ENCODE measurements around the gene GABARAPL1. TPM values are rescaled to one million over a fixed set of nuclear protein-coding genes. Genes with fewer than 3 reads are reported as not detected.
"Not testable (repeated sequence)": the region's sequence is repeated elsewhere in the genome, so short reads cannot be mapped to it uniquely, and the experiment has no call there.

The GABARAPL1 gene
- total RNA-seq, 1 donor from 2014 or later: 74.7 TPM

DNA sequence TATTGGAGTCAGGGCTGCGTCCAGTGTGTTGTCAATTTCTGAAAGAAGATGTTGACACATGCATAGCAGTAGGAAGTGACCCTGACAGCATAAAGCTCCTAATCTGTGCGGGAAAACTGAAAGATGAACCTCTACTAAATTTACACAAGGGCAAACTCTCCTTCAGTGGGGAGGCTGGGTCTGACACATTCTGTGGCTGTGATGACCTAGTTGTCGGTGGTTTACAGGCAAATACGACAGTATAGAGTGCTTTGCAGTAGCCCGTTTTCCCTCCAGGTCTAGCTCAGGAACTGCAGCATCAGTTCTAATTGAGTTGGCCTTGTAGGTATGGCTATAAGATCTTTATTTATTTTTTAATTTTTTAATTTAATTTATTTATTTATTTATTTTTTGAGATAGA is 14.8 kb upstream of the GABARAPL1 start:
- no peaks in the 10 kb centered on the region for H3K36me3 Mint-ChIP-seq (ENCODE audit: unreplicated experiment)
- H3K9me3 Mint-ChIP-seq (ENCODE audit: unreplicated experiment): no peaks in the 10 kb centered on the region

DNA sequence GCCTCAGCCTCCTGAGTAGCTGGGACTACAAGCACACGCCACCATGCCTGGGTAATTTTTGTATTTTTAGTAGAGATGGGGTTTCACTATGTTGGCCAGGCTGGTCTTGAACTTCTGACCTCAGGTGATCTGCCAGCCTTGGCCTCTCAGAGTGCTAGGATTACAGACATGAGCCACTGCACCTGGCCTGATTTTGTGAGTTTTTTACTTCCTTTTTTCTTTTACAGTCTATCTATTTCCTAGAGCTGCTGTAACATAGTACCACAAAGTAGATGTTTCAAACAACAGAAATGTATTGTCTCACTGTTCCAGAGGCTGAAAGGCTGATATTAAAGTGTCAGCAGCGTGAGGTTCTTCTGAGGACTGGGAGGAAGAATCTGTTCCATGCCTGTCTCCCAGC is 8.2 kb upstream of the GABARAPL1 start:
- not testable (repeated sequence) for H3K4me3 Mint-ChIP-seq (ENCODE audit: unreplicated experiment); H3K36me3 Mint-ChIP-seq (ENCODE audit: unreplicated experiment); H3K9me3 Mint-ChIP-seq (ENCODE audit: unreplicated experiment); H3K27me3 Mint-ChIP-seq (ENCODE audit: unreplicated experiment); DNase-seq (ENCODE audit: extremely low spot score, unreplicated experiment); H3K27ac Mint-ChIP-seq (ENCODE audit: unreplicated experiment); H3K4me1 Mint-ChIP-seq (ENCODE audit: unreplicated experiment)

More for the DNA sequence above, 14.8 kb upstream of the GABARAPL1 start:
- Mint-ChIP-seq H3K4me1 (ENCODE audit: unreplicated experiment) (no peaks in the 10 kb centered on the region), H3K4me3 (ENCODE audit: unreplicated experiment) (no peak overlapping the region), H3K27ac (ENCODE audit: unreplicated experiment) (no peak overlapping the region), H3K27me3 (ENCODE audit: unreplicated experiment) (peaks cover 10% of the 10 kb centered on the region)
- TF ChIP-seq, protein P1, sequence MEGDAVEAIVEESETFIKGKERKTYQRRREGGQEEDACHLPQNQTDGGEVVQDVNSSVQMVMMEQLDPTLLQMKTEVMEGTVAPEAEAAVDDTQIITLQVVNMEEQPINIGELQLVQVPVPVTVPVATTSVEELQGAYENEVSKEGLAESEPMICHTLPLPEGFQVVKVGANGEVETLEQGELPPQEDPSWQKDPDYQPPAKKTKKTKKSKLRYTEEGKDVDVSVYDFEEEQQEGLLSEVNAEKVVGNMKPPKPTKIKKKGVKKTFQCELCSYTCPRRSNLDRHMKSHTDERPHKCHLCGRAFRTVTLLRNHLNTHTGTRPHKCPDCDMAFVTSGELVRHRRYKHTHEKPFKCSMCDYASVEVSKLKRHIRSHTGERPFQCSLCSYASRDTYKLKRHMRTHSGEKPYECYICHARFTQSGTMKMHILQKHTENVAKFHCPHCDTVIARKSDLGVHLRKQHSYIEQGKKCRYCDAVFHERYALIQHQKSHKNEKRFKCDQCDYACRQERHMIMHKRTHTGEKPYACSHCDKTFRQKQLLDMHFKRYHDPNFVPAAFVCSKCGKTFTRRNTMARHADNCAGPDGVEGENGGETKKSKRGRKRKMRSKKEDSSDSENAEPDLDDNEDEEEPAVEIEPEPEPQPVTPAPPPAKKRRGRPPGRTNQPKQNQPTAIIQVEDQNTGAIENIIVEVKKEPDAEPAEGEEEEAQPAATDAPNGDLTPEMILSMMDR (IDR thresholded peaks at IDR 0.05): no peak
- no peak for DNase-seq (ENCODE audit: extremely low spot score, unreplicated experiment)

DNA sequence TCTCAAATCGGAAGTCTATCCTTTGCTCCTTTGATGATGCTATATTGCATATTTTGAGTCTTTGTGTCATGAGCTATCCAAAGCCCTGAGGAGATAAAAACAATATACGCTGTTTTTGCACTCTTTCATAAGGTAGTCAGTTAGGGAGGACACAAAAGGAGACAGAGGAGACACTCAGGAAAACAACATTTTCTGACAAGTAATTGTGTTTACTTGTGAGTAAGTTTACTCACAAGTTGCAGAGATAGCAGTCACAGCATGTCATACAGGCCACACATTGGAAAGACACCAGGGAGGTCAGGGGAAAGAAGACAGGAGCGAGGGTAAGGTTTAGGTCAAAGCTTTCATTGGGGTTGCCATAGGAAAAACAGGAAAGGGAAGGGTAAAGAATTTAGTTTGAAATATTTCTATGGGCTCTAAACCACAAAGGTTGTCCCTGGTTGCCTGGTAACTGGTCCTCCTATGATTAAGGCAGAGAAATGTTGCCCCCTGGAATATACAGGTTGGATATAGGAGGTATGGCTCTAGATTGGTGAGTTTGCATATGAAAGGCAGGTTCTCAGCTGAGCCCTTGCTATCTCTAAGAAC is 7.4 kb upstream of the GABARAPL1 start:
- H3K4me1 Mint-ChIP-seq (ENCODE audit: unreplicated experiment): peaks cover 6% of the 10 kb centered on the region
- no peaks in the 10 kb centered on the region for H3K36me3 Mint-ChIP-seq (ENCODE audit: unreplicated experiment)
- peaks cover 2% of the 10 kb centered on the region for H3K27me3 Mint-ChIP-seq (ENCODE audit: unreplicated experiment)
- no peak for DNase-seq (ENCODE audit: extremely low spot score, unreplicated experiment)
- no peaks in the 10 kb centered on the region for H3K9me3 Mint-ChIP-seq (ENCODE audit: unreplicated experiment)
- TF ChIP-seq, protein P1 (IDR thresholded peaks at IDR 0.05): no peak
- no peak overlapping the region for H3K4me3 Mint-ChIP-seq (ENCODE audit: unreplicated experiment)
- no peak overlapping the region for H3K27ac Mint-ChIP-seq (ENCODE audit: unreplicated experiment)

DNA sequence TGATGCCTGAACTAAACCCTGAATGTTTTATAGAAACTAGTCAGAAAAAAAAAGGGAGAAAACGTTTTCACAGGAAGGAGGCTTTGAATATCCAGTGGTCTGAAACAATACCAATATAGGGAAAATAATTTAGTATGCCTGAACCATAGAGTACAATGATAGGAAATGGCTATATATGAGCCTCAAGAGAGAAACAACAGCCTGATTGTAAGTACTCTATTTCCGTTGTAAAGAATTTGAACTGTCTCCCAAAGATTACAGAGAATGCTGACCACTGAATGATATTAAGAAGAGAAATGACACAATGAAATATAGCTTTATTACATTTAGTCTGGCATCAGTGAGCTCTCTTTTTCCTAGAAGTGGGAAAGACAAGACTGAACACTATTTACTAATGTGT is 5.5 kb upstream of the GABARAPL1 start:
- TF ChIP-seq, protein P1 (IDR thresholded peaks at IDR 0.05): no peak
- no peak overlapping the region for H3K27ac Mint-ChIP-seq (ENCODE audit: unreplicated experiment)
- no peak overlapping the region for H3K4me3 Mint-ChIP-seq (ENCODE audit: unreplicated experiment)
- H3K4me1 Mint-ChIP-seq (ENCODE audit: unreplicated experiment): peaks cover 10% of the 10 kb centered on the region
- peaks cover 2% of the 10 kb centered on the region for H3K27me3 Mint-ChIP-seq (ENCODE audit: unreplicated experiment)
- H3K9me3 Mint-ChIP-seq (ENCODE audit: unreplicated experiment): no peaks in the 10 kb centered on the region
- H3K36me3 Mint-ChIP-seq (ENCODE audit: unreplicated experiment): no peaks in the 10 kb centered on the region
- no peak for DNase-seq (ENCODE audit: extremely low spot score, unreplicated experiment)

DNA sequence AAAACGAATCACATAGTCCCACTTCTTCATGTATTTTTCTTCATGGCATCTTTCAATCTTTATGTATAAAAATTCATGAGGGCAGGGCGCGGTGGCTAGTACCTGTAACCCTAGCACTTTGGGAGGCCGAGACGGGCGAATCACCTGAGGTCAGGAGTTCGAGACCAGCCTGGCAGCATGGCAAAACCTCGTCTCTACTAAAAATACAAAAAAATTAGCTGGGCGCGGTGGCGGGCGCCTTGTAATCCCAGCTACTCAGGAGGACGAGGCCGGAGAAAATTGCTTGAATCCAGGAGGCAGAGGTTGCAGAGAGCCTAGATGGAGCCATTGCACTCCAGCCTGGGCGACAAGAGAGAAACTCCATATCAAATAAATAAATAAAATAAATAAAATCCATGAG is 2.5 kb upstream of the GABARAPL1 start:
- H3K36me3 Mint-ChIP-seq (ENCODE audit: unreplicated experiment): no peaks in the 10 kb centered on the region

More for the DNA sequence above, 2.5 kb upstream of the GABARAPL1 start:
- no peak overlapping the region for H3K4me3 Mint-ChIP-seq (ENCODE audit: unreplicated experiment)
- peaks cover 15% of the 10 kb centered on the region for H3K4me1 Mint-ChIP-seq (ENCODE audit: unreplicated experiment)
- H3K9me3 Mint-ChIP-seq (ENCODE audit: unreplicated experiment): no peaks in the 10 kb centered on the region
- H3K27ac Mint-ChIP-seq (ENCODE audit: unreplicated experiment): no peak overlapping the region
- no peak for DNase-seq (ENCODE audit: extremely low spot score, unreplicated experiment)
- TF ChIP-seq, protein P1 (IDR thresholded peaks at IDR 0.05): no peak
- no peaks in the 10 kb centered on the region for H3K27me3 Mint-ChIP-seq (ENCODE audit: unreplicated experiment)
